NCI-H510A treated with DMSO at 0.1 percent for 48 hours (cell line): ENCODE data around the gene KRTAP5-9.
"Not testable (repeated sequence)": the region's sequence is repeated elsewhere in the genome, so short reads cannot be mapped to it uniquely, and the experiment has no call there.

Source experiments
- DNase-seq: peaks from one replicate; lab custom pipeline; 2025; lab: John Stamatoyannopoulos, UW

The KRTAP5-9 gene

DNA sequence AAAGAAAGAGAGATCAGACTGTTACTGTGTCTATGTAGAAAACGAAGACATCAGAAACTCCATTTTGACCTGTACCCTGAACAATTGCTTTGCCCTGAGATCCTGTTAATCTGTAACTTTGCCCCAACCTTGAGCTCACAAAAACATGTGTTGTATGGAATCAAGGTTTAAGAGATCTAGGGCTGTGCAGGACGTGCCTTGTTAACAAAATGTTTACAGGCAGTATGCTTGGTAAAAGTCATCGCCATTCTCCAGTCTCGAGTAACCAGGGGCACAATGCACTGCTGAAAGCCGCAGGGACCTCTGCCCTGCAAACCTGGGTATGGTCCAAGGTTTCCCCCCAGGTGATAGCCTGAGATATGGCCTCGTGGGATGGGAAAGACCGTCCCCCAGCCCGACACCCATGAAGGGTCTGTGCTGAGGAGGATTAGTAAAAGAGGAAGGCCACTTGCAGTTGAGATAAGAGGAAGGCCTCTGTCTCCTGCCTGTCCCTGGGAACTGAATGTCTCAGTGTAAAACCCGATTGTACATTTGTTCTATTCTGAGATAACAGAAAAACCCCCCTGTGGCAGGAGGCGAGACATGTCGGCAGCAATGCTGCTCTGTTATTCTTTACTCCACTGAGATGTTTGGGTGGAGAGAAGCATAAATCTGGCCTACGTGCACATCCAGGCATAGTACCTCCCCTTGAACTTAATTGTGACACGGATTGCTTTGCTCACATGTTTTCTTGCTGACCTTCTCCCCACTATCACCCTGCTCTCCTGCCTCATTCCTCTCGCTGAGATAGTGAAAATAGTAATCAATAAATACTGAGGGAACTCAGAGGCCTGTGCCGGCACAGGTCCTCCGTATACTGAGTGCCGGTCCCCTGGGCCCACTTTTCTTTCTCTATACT is 13.3 kb upstream of the KRTAP5-9 start:
- DNase-seq: not testable (repeated sequence)

GRCh38 chr11:71535825-71536224 is 12.4 kb upstream of the KRTAP5-9 start:
- DNase-seq: no peak

DNA sequence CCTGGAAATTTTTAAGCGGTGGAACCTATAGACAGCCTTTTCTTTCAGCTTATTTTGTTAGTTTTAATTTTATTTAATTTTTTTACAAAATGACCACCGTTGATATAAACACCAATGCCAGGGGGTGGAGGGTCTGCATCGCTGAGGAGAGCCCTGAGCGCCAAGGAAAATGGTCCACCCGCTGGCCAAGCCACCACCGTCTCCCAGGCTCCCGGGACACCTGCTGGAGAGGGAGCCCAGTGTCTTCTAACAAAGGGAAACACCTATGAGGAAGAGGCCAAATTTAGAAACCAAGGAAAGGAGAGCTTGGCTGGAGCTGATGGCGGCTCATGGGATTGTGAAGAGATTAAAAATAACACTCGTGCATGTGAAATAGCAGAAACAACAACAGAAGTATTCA is 10.7 kb upstream of the KRTAP5-9 start:
- DNase-seq: no peak

DNA sequence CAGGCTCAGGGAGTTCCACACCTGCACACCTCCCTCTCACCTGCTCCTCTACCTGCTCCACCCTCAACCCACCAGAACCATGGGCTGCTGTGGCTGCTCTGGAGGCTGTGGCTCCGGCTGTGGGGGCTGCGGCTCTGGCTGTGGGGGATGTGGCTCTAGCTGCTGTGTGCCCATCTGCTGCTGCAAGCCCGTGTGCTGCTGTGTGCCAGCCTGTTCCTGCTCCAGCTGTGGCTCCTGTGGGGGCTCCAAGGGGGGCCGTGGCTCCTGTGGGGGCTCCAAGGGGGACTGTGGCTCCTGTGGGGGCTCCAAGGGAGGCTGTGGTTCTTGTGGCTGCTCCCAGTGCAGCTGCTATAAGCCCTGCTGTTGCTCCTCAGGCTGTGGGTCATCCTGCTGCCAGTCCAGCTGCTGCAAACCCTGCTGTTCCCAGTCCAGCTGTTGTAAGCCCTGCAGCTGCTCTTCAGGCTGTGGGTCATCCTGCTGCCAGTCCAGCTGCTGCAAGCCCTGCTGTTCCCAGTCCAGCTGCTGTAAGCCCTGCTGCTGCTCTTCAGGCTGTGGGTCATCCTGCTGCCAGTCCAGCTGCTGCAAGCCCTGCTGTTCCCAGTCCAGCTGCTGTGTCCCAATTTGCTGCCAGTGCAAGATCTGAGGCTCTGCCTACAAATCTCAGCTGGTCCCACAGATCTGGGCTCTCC is 10.1 kb upstream of the KRTAP5-9 start, which contains the start of gene KRTAP5-8:
TSS of gene KRTAP5-8 (plus strand) at position 49 of the 689 bp plus-strand sequence. CDS start at position 80, 31 bp downstream.
- DNase-seq: not testable (repeated sequence)

DNA sequence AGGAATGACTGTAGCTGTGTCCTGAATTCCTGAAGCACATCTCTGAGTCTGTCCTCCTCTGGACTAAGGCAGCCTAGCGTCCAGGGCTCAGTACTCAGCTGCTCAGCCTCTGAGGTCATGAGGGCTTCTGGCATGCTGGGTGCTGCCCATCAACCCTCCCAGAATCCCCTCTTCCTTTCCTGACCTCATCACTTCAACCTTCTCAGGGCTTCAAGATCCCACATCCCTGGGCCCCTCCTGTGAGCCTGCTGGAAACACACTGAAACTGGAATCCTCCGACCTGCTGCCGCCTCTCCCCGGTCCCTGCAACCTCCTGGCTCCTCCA is 9.6 kb upstream of the KRTAP5-9 start:
- no peak for DNase-seq

DNA sequence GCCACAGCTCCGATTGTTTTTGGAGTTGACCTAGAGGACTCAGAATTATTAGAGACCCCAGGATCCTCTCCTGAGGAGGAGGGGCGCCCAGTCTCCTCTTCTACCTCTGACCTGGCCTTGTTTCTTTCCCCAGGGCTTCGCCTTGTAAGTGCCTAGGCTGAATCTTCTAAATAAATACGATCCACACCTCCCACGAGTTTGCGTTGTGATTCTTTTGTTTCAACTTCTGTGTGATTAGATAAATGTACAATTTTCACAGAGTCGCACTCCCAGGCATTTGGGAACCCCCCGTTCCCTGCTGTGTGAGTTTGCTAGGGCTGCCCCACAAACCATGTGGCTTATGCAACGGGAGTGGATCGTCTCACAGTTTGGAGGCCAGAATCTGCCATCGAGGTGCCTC is 9.2 kb upstream of the KRTAP5-9 start:
- DNase-seq: no peak

DNA sequence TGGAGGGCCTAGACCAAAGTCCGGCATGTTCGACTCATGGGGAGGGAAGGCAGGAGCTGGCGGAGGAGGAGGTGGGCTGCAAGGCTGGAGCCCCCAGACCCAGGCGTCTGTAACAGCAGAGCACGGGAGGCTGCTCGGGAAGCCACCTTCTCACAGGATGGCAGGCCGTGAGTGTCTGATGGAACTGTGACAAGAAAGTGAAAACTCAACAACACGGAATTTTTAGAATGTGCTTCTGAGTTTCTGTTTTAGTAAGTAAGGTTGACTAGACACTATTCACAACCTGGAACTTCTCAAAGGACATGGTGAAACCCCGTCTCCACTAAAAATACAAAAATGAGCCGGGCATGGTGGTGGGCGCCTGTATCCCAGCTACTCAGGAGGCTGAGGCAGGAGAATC is 8.2 kb upstream of the KRTAP5-9 start:
- not testable (repeated sequence) for DNase-seq

DNA sequence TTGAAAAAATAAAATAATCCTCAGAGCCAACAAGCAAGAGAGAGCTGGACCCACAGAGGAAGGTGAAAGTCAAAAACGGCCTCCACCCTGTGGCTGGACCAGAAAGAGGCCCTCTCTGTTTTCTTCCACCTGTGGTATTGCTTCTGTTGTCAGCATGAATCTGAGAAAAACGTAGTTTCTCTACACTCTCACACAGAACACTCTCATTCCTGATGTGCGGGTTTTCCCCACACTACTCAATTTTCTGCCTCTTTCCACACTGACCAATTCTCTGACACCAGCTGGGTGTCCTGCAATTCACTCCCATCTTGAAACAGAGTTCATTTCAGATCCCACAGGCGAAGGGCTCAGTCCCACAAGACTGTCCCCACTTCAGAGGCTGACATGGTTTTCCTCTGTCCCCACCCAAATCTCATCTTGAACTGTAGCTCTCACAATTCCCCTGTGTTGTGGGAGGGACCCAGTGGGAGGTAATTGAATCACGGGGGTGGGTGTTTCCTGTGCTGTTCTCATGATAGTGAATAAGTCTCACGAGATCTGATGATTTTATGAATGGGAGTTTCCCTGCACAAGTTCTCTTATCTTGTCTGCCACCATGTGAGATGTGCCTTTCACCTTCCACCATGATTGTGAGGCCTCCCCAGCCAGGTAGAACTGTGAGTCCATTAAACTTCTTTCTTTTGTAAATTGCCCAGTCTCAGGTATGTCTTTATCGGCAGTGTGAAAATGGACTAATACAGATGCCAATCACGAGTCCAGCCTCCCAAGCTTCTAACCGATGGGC is 7.5 kb upstream of the KRTAP5-9 start:
- not testable (repeated sequence) for DNase-seq

DNA sequence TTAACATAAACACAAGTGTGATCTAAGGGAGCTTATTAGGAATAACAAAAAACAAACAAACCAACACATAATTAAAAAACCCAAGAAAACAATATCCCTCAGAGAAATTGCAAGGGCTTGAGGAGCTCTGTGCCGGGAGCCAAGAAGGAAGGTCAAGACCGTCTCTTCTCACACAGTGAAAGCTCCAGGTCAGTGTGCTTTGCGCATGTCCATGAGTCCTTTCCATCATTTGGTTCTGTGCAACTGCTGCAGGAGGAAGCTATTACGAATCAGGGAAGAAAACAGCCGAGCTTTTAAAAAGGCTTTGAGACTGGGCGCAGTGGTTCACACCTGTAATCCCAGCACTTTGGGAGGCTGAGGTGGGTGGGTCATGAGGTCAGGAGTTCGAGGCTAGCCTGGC is 5.8 kb upstream of the KRTAP5-9 start:
- DNase-seq: no peak

DNA sequence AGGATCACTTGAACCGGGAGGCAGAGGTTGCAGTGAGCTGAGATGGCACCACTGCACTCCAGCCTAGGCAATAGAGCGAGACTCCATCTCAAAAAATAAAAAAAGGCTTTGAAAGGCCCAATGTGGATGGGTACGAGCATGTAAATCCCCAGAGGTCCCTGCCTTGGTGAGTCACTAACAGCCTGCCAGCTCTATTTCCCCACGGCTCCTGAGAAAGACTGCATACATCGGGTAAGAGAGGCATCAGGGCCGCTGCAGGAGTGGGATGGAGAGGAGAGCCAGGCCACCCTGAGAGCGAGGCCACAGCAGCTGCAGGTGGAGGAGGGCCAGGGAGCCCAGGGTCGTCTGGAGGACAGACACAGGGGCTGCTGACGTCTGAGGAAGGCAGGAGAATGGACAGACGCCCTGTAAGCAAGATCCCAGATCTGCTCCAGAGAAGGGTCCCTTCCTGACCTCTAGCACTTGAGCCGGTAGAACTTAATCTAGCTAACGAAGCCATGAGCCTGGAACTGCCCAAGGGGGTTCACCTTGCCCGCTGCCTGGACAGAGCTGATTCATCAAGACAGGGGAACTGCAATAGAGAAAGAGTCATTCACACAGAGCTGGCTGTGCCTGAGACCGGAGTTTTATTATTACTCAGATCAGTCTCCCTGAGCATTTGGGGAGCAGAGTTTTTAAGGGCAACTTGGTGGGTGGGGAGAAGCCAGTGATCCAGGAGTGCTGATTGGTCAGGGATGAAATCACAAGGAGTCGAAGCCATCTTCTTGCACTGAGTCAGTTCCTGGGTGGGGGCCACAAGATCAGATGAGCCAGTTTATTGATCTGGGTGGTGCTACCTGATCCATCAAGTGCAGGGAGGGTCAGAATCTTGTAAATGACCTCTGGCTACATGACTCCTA is 5.1 kb upstream of the KRTAP5-9 start:
- no peak for DNase-seq

DNA sequence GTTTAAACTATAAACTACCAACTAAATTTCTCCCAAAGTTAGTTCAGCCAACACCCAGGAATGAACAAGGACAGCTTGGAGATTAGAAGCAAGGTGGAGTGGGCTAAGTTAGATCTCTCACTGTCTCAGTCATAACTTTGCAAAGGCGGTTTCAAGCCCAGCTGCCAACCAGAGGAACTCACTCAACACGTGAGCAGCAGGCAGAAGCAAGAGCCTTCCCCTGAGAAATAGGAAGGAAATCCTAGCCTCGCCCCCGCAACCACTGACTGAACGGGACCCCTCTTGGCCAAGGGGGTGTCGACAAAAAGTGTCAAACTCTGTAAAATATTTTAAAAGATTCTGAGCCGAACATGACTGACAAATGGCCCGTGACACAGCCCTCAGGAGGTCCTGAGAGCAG is 4.4 kb upstream of the KRTAP5-9 start:
- no peak for DNase-seq

GRCh38 chr11:71544525-71545214 is 3.5 kb upstream of the KRTAP5-9 start:
- no peak for DNase-seq

- DNase-seq: no peak
Observed at GRCh38 chr11:71545405-71545966, 2.7 kb upstream of the KRTAP5-9 start.

GRCh38 chr11:71548716-71549151 is 514 bp downstream of the KRTAP5-9 start:
- DNase-seq: no peak

GRCh38 chr11:71551711-71552110 is 3.5 kb downstream of the KRTAP5-9 start:
- no peak for DNase-seq

- no peak for DNase-seq
Observed at GRCh38 chr11:71554996-71555395, 6.8 kb downstream of the KRTAP5-9 start.

- DNase-seq: no peak
Observed at GRCh38 chr11:71555508-71555907, 7.3 kb downstream of the KRTAP5-9 start.

DNA sequence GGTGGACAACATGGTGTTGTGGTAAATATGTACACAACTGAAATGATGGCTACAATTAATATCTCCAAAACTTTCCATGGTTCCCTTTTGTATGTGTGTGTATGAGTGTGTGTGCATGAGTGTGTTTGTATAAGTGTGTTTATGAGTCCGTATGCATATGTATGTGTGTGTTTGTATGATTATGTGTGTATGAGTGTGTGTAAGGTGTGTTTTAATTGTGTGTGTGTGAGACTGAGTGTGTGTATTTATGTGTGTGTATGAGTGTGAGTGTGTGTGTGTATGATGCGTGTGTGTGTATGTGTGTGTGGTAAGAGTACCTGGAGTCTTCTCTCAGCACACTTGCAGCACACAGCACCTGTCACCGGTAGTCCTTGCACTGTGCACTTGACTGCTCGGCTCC is 7.8 kb downstream of the KRTAP5-9 start:
- DNase-seq: no peak

DNA sequence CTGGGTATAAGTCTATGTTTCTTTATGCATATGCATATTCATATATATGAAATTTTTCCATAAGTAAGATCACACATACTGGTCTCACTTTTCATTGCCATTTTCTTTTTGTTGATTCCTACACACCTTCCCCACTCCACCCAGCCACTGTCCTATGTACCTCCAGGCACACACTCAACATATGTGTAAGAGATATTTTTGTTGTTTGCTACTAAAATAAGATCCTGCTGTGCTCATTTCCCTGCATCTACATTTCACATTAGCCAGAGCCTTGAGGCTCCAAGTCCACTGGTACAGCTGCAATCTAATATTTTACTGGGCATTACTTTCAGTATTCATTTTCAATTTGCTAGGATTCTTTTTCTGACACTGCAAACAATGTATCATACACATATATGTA is 9.0 kb downstream of the KRTAP5-9 start:
- DNase-seq: no peak

DNA sequence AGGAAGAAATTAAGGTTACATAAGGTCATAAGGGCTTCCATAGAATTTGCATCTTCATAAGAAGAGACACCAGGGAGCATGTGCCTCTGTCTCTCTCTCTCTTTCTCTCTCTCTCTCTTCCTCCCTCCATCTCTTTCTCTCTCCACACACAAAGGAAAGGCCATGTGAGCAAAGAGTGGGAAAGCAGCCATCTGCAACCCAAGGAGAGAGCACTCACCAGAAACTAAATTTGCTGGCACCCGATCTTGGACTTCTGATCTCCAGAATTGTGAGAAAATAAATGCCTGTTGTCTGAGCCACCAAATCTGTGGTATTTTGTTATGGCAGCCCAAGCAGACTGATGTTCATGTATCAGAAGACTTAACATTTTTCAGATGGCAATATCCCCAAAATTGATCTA is 10.8 kb downstream of the KRTAP5-9 start:
- no peak for DNase-seq

DNA sequence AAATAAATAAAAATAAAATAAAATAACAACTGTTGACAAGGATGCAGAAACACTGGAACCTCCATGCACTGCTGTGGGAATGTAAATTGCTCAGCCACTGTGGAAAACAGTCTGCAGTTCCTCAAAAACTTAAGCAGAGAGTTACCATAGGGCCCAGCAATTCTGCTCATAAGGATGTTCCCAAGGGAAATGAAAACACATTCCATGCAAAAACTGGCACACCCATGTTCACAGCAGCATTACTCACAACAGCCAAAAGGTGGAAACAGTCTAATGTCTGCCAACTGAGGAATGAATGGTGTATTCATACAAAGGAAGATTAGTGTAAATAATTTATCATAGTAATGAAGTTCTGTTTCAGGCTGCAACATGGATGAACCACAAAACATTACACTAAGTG is 13.9 kb downstream of the KRTAP5-9 start:
- no peak for DNase-seq
